Measurements from ENCODE around the gene NXPE1. TPM values are rescaled to one million over a fixed set of nuclear protein-coding genes. Genes with fewer than 3 reads are reported as not detected.

NXPE1 gene
- not detected in 2 replicates for total RNA-seq

DNA sequence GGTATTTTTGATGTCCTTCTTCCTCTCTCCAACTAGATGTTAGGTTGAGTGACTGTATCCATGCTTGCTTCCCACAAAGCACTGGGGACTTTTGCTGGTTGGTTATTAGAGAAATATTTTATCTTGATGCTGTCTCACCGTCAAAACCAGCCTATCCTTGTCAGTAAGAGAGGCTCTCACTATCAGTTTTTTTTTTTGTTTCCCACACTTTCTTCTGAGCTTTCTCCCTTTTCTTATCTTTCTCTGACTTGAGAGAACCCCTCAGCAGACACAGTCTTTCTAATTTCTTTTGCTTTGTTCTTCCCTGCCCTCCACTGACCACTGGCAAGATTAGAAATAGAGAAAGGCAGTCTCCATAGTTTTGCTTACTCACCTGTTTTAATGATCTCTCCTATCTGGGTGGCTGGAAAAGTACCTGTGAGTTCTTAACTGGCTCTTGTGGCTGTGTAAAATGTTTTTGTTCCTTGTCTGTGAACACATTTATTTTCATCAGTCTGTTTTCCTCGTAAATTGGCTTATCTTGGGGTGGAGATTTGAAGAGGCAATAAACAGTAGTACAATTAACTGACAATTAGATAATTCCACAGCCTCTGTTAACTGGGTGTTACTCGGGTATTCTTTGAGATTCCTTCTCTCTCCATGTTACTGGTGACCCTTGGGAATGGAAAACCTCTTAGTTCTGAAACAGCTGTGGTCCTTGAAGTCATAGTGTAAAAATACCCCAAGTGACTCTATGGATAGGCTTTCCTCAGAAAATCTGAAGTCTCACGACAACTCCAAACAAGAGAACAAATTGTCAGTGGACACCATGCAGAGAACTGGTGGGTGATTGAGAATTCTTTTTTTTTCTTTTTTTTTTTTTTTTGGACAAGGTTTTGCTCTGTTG lies at the start of gene NXPE1:
Gene NXPE1, minus strand, starts transcription at position 457 of the 886 bp plus-strand sequence. CDS start 8,680 bp downstream, outside the sequence.

DNA sequence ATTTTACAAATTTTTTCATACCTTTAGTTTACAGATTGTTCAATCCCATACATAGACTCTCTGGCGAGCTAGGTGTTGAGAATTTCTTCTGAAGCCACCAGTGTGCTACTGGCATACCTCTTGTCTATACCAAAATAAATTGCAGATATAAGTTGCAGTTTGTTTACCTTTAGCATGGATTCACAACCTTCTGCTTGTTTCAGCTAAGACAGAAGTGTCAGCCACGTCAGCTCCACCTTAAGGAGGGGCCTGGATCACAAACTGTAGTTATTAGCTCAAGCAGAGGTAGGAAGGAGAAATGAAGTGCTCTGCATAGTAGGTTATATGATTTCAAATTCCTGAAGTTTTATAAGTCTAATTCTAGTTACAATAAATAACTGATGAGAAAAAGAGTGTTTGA lies 35.9 kb upstream of the NXPE1 start, which contains the start of gene NXPE4:
Gene NXPE4, minus strand, starts transcription at position 216 of the 400 bp plus-strand sequence. CDS start 1,027 bp downstream, outside the sequence.

Other genes with a start within 250 kb of the NXPE1 start
- 4.0 and 7.3 TPM in 2 replicates for gene C11orf71, start 159.4 kb downstream of the NXPE1 start, total RNA-seq
- 25.3 and 31.4 TPM in 2 replicates for gene RBM7, start 159.2 kb downstream of the NXPE1 start, total RNA-seq
- gene REXO2, start 120.4 kb downstream of the NXPE1 start, total RNA-seq = 103 and 231 TPM in 2 replicates
- gene NXPE4, start 35.9 kb upstream of the NXPE1 start, total RNA-seq = not detected in 2 replicates
- gene NXPE2, start 118.6 kb upstream of the NXPE1 start, total RNA-seq = not detected in 2 replicates

Measured in epithelial cell of alveolus of lung (primary cell).